ENCODE data around the gene TRIM6. TPM values are rescaled to one million over a fixed set of nuclear protein-coding genes. Genes with fewer than 3 reads are reported as not detected.

TRIM6 gene
- total RNA-seq, 1 experiment from 2014 or later, result 53.8 TPM

GRCh38 chr11:5624489-5625279 lies 28.2 kb downstream of the TRIM6 start, which contains the start of gene TRIM34:
Gene TRIM34 (plus strand): TSS chr11:5625001. CDS start chr11:5632332, 7,331 bp downstream.
- Histone ChIP-seq H3K27ac (ENCODE audit: low read length) (peak within 1 kb of the TSS; percentile 76), H3K27me3 (ENCODE audit: control insufficient read depth, insufficient read depth, low read length) (no peaks in the 10 kb centered on the region), H3K36me3 (ENCODE audit: control insufficient read depth, insufficient read depth, low read length) (no peaks in the 10 kb centered on the region), H3K4me1 (ENCODE audit: control insufficient read depth, insufficient read depth, low read length) (peaks cover 16% of the 10 kb centered on the region), H3K9me3 (ENCODE audit: control insufficient read depth, insufficient read depth, low read depth, low read length) (no peaks in the 10 kb centered on the region), H3K4me3 (ENCODE audit: low read depth in 2 of 2, low read length in 2 of 2) (peak within 1 kb of the TSS; percentile 46 to 68)
- BruUV-seq (replicated peaks), result no TSS peak
- TF ChIP-seq REST (IDR thresholded peaks at IDR 0.05; ENCODE audit: insufficient read depth in 1 of 2, low read depth in 2 of 2, low read length in 1 of 2) (no peak), TCF7L2 (IDR thresholded peaks at IDR 0.05; ENCODE audit: low read depth, low read length) (no peak), POLR2AphosphoS5 (IDR thresholded peaks at IDR 0.05; ENCODE audit: low read depth, low read length) (peak; percentile 52; the same call in 1 of the 2 replicates), CTCF (IDR thresholded peaks at IDR 0.05) (no peak)
- in situ Hi-C loops (cut with HindIII; ENCODE audit: low pct_unique_long_range_greater_than_20kb, low sequenced_read_pairs), result no loop called here
- intact Hi-C loops (cut with micrococcal nuclease; ENCODE audit: unreplicated experiment), result no loop called here
- ChIA-PET POLR2A (no interaction called here), CTCF (no interaction called here)
- ATAC-seq, result peak; percentile 92
- DNase-seq (ENCODE audit: low read depth, low spot score), result peak; percentile 48

- DNase-seq (ENCODE audit: low read depth, low spot score) (no peak), ATAC-seq (no peak)
- TF ChIP-seq TCF7L2 (IDR thresholded peaks at IDR 0.05; ENCODE audit: low read depth, low read length), result no peak
- no peak for TF ChIP-seq SIN3A (IDR thresholded peaks at IDR 0.05; ENCODE audit: borderline replicate concordance, insufficient read depth, low read depth, low read length)
- no peak for TF ChIP-seq REST (IDR thresholded peaks at IDR 0.05; ENCODE audit: insufficient read depth in 1 of 2, low read depth in 2 of 2, low read length in 1 of 2)
- TF ChIP-seq CTCF (IDR thresholded peaks at IDR 0.05), result no peak
- no peak for TF ChIP-seq POLR2AphosphoS5 (IDR thresholded peaks at IDR 0.05; ENCODE audit: low read depth, low read length)
- ChIA-PET CTCF (no interaction called here), POLR2A (no interaction called here)
- H3K27ac ChIP-seq (ENCODE audit: low read length), result peak overlapping the region; percentile 76
- peak overlapping the region; percentile 46 to 68 for H3K4me3 ChIP-seq (ENCODE audit: low read depth in 2 of 2, low read length in 2 of 2)
- no TSS peak for BruUV-seq (replicated peaks)
- intact Hi-C loops (cut with micrococcal nuclease; ENCODE audit: unreplicated experiment) (no loop called here), in situ Hi-C loops (cut with HindIII; ENCODE audit: low pct_unique_long_range_greater_than_20kb, low sequenced_read_pairs) (no loop called here)
- no peaks in the 10 kb centered on the region for H3K36me3 ChIP-seq (ENCODE audit: control insufficient read depth, insufficient read depth, low read length)
- no peaks in the 10 kb centered on the region for H3K27me3 ChIP-seq (ENCODE audit: control insufficient read depth, insufficient read depth, low read length)
- H3K4me1 ChIP-seq (ENCODE audit: control insufficient read depth, insufficient read depth, low read length), result peaks cover 14% of the 10 kb centered on the region
- H3K9me3 ChIP-seq (ENCODE audit: control insufficient read depth, insufficient read depth, low read depth, low read length), result no peaks in the 10 kb centered on the region
Observed at GRCh38 chr11:5625281-5625680, 28.8 kb downstream of the TRIM6 start.
